Esophagus muscularis mucosa (tissue), 4 donors: ENCODE results near the gene LAGE3. TPM values are rescaled to one million over a fixed set of nuclear protein-coding genes. Genes with fewer than 3 reads are reported as not detected.
A peak's percentile ranks its signal among the peaks of the same experiment; 100 is the strongest.

Source experiments
- DNase-seq: peaks from one replicate; pipeline ENCODE4 v3.0.0-alpha.2; 2017; ENCODE audit errors: extremely low spot score
- H3K27ac ChIP-seq, 4 donors: fragments of 200-600 bp; sonication (generic); replicated peaks in 1 of 4; 1 replicate in 3 of 4; 2 replicates in 1 of 4; pipeline ENCODE4 v1.5.1; 2016 to 2019; ENCODE audit warnings: mild to moderate bottlenecking in 1 of 4
- H3K27me3 ChIP-seq, 4 donors: fragments of 200-600 bp; sonication (generic); one replicate each; pipeline versions ENCODE4 v1.5.1 to v1.6.0; 2016 to 2019
- H3K36me3 ChIP-seq, 4 donors: fragments of 200-600 bp; sonication (generic); one replicate each; pipeline ENCODE4 v1.5.1; 2016 to 2019
- H3K4me1 ChIP-seq, 4 donors: fragments of 200-600 bp; sonication (generic); one replicate each; pipeline ENCODE4 v1.5.1; 2016 to 2019
- H3K4me3 ChIP-seq, 4 donors: fragments of 200-600 bp; sonication (generic); 1 replicate in 2 of 4; 2 replicates in 2 of 4; pipeline ENCODE4 v1.5.1; 2016 to 2019; ENCODE audit warnings: mild to moderate bottlenecking in 4 of 4, moderate library complexity in 1 of 4
- H3K9me3 ChIP-seq, 4 donors: fragments of 200-600 bp; sonication (generic); 1 replicate in 3 of 4; 2 replicates in 1 of 4; pipeline ENCODE4 v1.5.1; 2016 to 2019
- CTCF ChIP-seq, 3 experiments: fragments of 200-600 bp in 2 of 3; fragments of 450-650 bp in 1 of 3; sonication (generic) in 2 of 3; IDR thresholded peaks; one replicate each; pipeline ENCODE4 v1.5.1; 2017 to 2019; ENCODE audit warnings: antibody characterized with exemption in 3 of 3, mild to moderate bottlenecking in 2 of 3, moderate library complexity in 1 of 3
- EP300 ChIP-seq: sonication (generic); formaldehyde crosslinking; IDR thresholded peaks from one replicate; pipeline ENCODE4 v1.6.1; 2017; ENCODE audit warnings: antibody characterized with exemption
- POLR2A ChIP-seq: fragments of 450-650 bp; IDR thresholded peaks from one replicate; pipeline ENCODE4 v1.6.1; 2017; ENCODE audit warnings: antibody characterized with exemption, moderate library complexity, mild to moderate bottlenecking, low read depth
- POLR2AphosphoS5 ChIP-seq, 2 donors: sonication (generic); formaldehyde crosslinking; IDR thresholded peaks; one replicate each; pipeline ENCODE4 v1.6.1; 2017; ENCODE audit warnings: antibody characterized with exemption in 2 of 2
- WGBS: methylation state at CpG from one replicate; pipeline ENCODE4 v1.1.5; 2018; 5-methylcytosine and 5-hydroxymethylcytosine counted together
- intact Hi-C: fragments of 100-400 bp; cut with DNase I; formaldehyde crosslinking; loops from one replicate; pipeline ENCODE4 v1.15.1; 2023
- total RNA-seq, 4 donors: library from RNA; depleted of rRNA; stranded (reverse); fragments of >200 nt; gene quantifications; one replicate each; pipeline versions ENCODE4 v1.1.0 to v1.2.1, GENCODE V29; 2016

Gene LAGE3
- total RNA-seq, 4 donors from 2014 or later, result 14.1 to 21.7 (median 16.9) TPM

- TF ChIP-seq EP300, result no peak
- no peak for TF ChIP-seq POLR2A
- TF ChIP-seq POLR2AphosphoS5 (IDR thresholded peaks at IDR 0.05), result no peak
- no peak for TF ChIP-seq CTCF (IDR thresholded peaks at IDR 0.05)
- Histone ChIP-seq H3K36me3 (peaks cover 19 to 66% (median 64%) of the 10 kb centered on the region in 4 donors), H3K27me3 (no peaks in the 10 kb centered on the region), H3K27ac (peak overlapping the region; percentile 86 to 89 (median 88)), H3K9me3 (no peaks in the 10 kb centered on the region), H3K4me1 (peaks cover 12 to 29% (median 26%) of the 10 kb centered on the region in 4 donors), H3K4me3 (peak overlapping the region; percentile 63 to 73 (median 66))
- 78% methylated on average over 8 of the region's 13 CpGs for WGBS
- intact Hi-C loops, result no loop called here
- DNase-seq, result no peak
These were observed 34.3 kb downstream of the LAGE3 start for GRCh38 chrX:154444755-154445246.

- Histone ChIP-seq H3K9me3 (no peaks in the 10 kb centered on the region), H3K27ac (peak within 1 kb of the TSS; percentile 86 to 89 (median 88)), H3K36me3 (peaks cover 14 to 63% (median 60%) of the 10 kb centered on the region in 4 donors), H3K4me1 (peaks cover 12 to 35% (median 31%) of the 10 kb centered on the region in 4 donors), H3K4me3 (peak within 1 kb of the TSS; percentile 63 to 73 (median 66)), H3K27me3 (no peaks in the 10 kb centered on the region)
- WGBS, result 66% methylated on average over 10 of the region's 94 CpGs
- DNase-seq, result peak; percentile 93
- peak; percentile 6 to 35 for TF ChIP-seq POLR2AphosphoS5 (IDR thresholded peaks at IDR 0.05)
- TF ChIP-seq CTCF (IDR thresholded peaks at IDR 0.05), result no peak
- intact Hi-C loops, result no loop called here
These were observed 34.9 kb downstream of the LAGE3 start, which contains the start of gene FAM50A for GRCh38 chrX:154443992-154444754. Gene FAM50A, plus strand, starts transcription at chrX:154444141. Its CDS starts 95 bp downstream, at chrX:154444236.

- 50% methylated on average over 9 of the region's 10 CpGs for WGBS
- peaks cover 7 to 60% (median 54%) of the 10 kb centered on the region in 4 donors for H3K36me3 ChIP-seq
- TF ChIP-seq EP300 (no peak), CTCF (IDR thresholded peaks at IDR 0.05) (no peak), POLR2AphosphoS5 (IDR thresholded peaks at IDR 0.05) (no peak), POLR2A (no peak)
- intact Hi-C loops, result no loop called here
- no peak for DNase-seq
- peaks cover 14 to 42% (median 38%) of the 10 kb centered on the region in 4 donors for H3K4me1 ChIP-seq
- H3K27ac ChIP-seq, result peak overlapping the region; percentile 86 to 89 (median 88)
- H3K9me3 ChIP-seq, result no peaks in the 10 kb centered on the region
- no peaks in the 10 kb centered on the region for H3K27me3 ChIP-seq
- peak overlapping the region; percentile 63 to 73 (median 66) for H3K4me3 ChIP-seq
These were observed 35.6 kb downstream of the LAGE3 start for GRCh38 chrX:154443479-154443910.

GRCh38 chrX:154441984-154442707 lies 36.9 kb downstream of the LAGE3 start:
- no peak overlapping the region for H3K27ac ChIP-seq
- intact Hi-C loops, result no loop called here
- peaks cover 16 to 48% (median 46%) of the 10 kb centered on the region in 4 donors for H3K4me1 ChIP-seq
- WGBS, result 83% methylated on average over 19 of the region's 21 CpGs
- TF ChIP-seq POLR2AphosphoS5 (IDR thresholded peaks at IDR 0.05), result no peak
- no peak for TF ChIP-seq POLR2A
- TF ChIP-seq EP300, result no peak
- TF ChIP-seq CTCF (IDR thresholded peaks at IDR 0.05), result no peak
- no peaks in the 10 kb centered on the region for H3K27me3 ChIP-seq
- peaks cover 4 to 55% (median 49%) of the 10 kb centered on the region in 4 donors for H3K36me3 ChIP-seq
- no peaks in the 10 kb centered on the region for H3K9me3 ChIP-seq
- DNase-seq, result no peak
- no peak overlapping the region for H3K4me3 ChIP-seq
